Fibroblast of lung (primary cell): ENCODE results near the gene CRNN. TPM values are rescaled to one million over a fixed set of nuclear protein-coding genes. Genes with fewer than 3 reads are reported as not detected.

Experiments
- DNase-seq, 2 donors: peaks; one replicate each; pipeline versions ENCODE4 v3.0.0 to v3.0.0-alpha.2; 2010; ENCODE audit warnings: low read depth in 2 of 2
- H2AFZ ChIP-seq: 2 replicates; pipeline ENCODE4 v1.5.1; 2012; ENCODE audit warnings: low read length, control low read depth, inconsistent platforms
- H3K27ac ChIP-seq: 2 replicates; pipeline ENCODE4 v1.5.1; 2011; ENCODE audit warnings: low read length, control low read depth; ENCODE audit not compliant: insufficient read depth
- H3K27me3 ChIP-seq: 2 replicates; pipeline ENCODE4 v1.5.1; 2011; ENCODE audit warnings: mild to moderate bottlenecking, low read length; ENCODE audit not compliant: control insufficient read depth, insufficient read depth
- H3K36me3 ChIP-seq: 2 replicates; pipeline ENCODE4 v1.5.1; 2011; ENCODE audit warnings: low read length; ENCODE audit not compliant: control insufficient read depth, insufficient read depth
- H3K4me1 ChIP-seq: 2 replicates; pipeline ENCODE4 v1.5.1; 2011; ENCODE audit warnings: low read length; ENCODE audit not compliant: control insufficient read depth, insufficient read depth; ENCODE audit errors: extremely low read depth
- H3K4me2 ChIP-seq: 2 replicates; pipeline ENCODE4 v1.5.1; 2011; ENCODE audit warnings: low read length, control low read depth; ENCODE audit not compliant: insufficient read depth; ENCODE audit errors: extremely low read depth
- H3K4me3 ChIP-seq, 4 experiments: fragments of 200-600 bp in 1 of 4; sonication (generic) in 1 of 4; replicated peaks in 1 of 4; 2 replicates each; pipeline ENCODE4 v1.5.1; 2011 to 2016; ENCODE audit warnings: low read length in 4 of 4, low read depth in 3 of 4, mild to moderate bottlenecking in 3 of 4, control low read depth in 2 of 4, inconsistent platforms in 1 of 4, mixed read lengths in 1 of 4; ENCODE audit not compliant: insufficient read depth in 1 of 4; ENCODE audit errors: control extremely low read depth in 1 of 4
- H3K79me2 ChIP-seq: 2 replicates; pipeline ENCODE4 v1.5.1; 2012; ENCODE audit warnings: mild to moderate bottlenecking, low read length, inconsistent platforms; ENCODE audit not compliant: control insufficient read depth, insufficient read depth
- H3K9ac ChIP-seq: 2 replicates; pipeline ENCODE4 v1.5.1; 2011; ENCODE audit warnings: mild to moderate bottlenecking, low read length, control low read depth; ENCODE audit not compliant: insufficient read depth
- H3K9me3 ChIP-seq: 2 replicates; pipeline ENCODE4 v1.5.1; 2012; ENCODE audit warnings: low read depth, low read length; ENCODE audit not compliant: control insufficient read depth, insufficient read depth
- H4K20me1 ChIP-seq: 2 replicates; pipeline ENCODE4 v1.5.1; 2011; ENCODE audit warnings: low read length; ENCODE audit not compliant: control insufficient read depth, insufficient read depth; ENCODE audit errors: extremely low read depth
- CTCF ChIP-seq, 2 donors: IDR thresholded peaks in 1 of 2; conservative IDR thresholded peaks in 1 of 2; 1 replicate in 1 of 2; 2 replicates in 1 of 2; pipeline ENCODE4 v1.5.1; 2011 to 2012; ENCODE audit warnings: low read length in 2 of 2, control low read depth in 1 of 2, inconsistent platforms in 1 of 2, low read depth in 1 of 2, mild to moderate bottlenecking in 1 of 2
- EZH2 ChIP-seq: IDR thresholded peaks from 2 replicates; pipeline ENCODE4 v1.5.1; 2012; ENCODE audit warnings: low read length, control low read depth, mild to moderate bottlenecking; ENCODE audit errors: missing control alignments
- polyA plus RNA-seq, 2 donors: library from polyadenylated mRNA; depleted of rRNA in 1 of 2; stranded (reverse) in 1 of 2; unstranded in 1 of 2; fragments of >200 nt; gene quantifications; 2 replicates each; pipeline ENCODE4 v1.2.1, GENCODE V29; 2011 to 2012; ENCODE audit warnings: missing spikeins in 1 of 2
- total RNA-seq: library from RNA; depleted of rRNA; stranded (reverse); fragments of >200 nt; gene quantifications from 2 replicates; pipeline ENCODE4 v1.2.1, GENCODE V29; 2014

The CRNN gene
- total and polyA plus RNA-seq, 2 donors (not counting 1 experiment from before 2014, with no cell fraction given), result not detected

- H3K4me1 ChIP-seq, result no peaks in the 10 kb centered on the region
- H3K4me3 ChIP-seq, result no peak overlapping the region
- TF ChIP-seq CTCF (conservative IDR thresholded peaks at IDR 0.05 in 1 of 2, IDR thresholded peaks at IDR 0.05 in 1 of 2; ENCODE audit: low read depth in 1 of 2, low read length in 2 of 2) (no peak), EZH2 (no peak)
- H2AFZ ChIP-seq, result no peak overlapping the region
- H3K27me3 ChIP-seq, result no peaks in the 10 kb centered on the region
- no peak for DNase-seq
- no peak overlapping the region for H3K4me2 ChIP-seq
- H3K9ac ChIP-seq, result no peak overlapping the region
- H3K36me3 ChIP-seq, result no peaks in the 10 kb centered on the region
- no peaks in the 10 kb centered on the region for H3K9me3 ChIP-seq
- H4K20me1 ChIP-seq, result no peaks in the 10 kb centered on the region
- H3K79me2 ChIP-seq, result no peaks in the 10 kb centered on the region
- no peak overlapping the region for H3K27ac ChIP-seq
These were observed 1.3 kb downstream of the CRNN start for GRCh38 chr1:152412756-152413155.

GRCh38 chr1:152411134-152411533, 2.9 kb downstream of the CRNN start:
- no peaks in the 10 kb centered on the region for H3K9me3 ChIP-seq
- no peak for TF ChIP-seq EZH2
- no peak for TF ChIP-seq CTCF (conservative IDR thresholded peaks at IDR 0.05 in 1 of 2, IDR thresholded peaks at IDR 0.05 in 1 of 2; ENCODE audit: low read depth in 1 of 2, low read length in 2 of 2)
- H3K9ac ChIP-seq, result no peak overlapping the region
- H3K36me3 ChIP-seq, result no peaks in the 10 kb centered on the region
- no peak overlapping the region for H3K4me2 ChIP-seq
- H3K27me3 ChIP-seq, result no peaks in the 10 kb centered on the region
- H3K79me2 ChIP-seq, result no peaks in the 10 kb centered on the region
- no peak overlapping the region for H3K4me3 ChIP-seq
- H4K20me1 ChIP-seq, result no peaks in the 10 kb centered on the region
- H3K4me1 ChIP-seq, result no peaks in the 10 kb centered on the region
- no peak overlapping the region for H2AFZ ChIP-seq
- DNase-seq, result no peak
- H3K27ac ChIP-seq, result no peak overlapping the region

- H3K9ac ChIP-seq, result no peak overlapping the region
- no peaks in the 10 kb centered on the region for H3K36me3 ChIP-seq
- no peaks in the 10 kb centered on the region for H3K9me3 ChIP-seq
- peak in 1 of 2 donors; percentile 36 for DNase-seq
- H3K79me2 ChIP-seq, result no peaks in the 10 kb centered on the region
- H3K27ac ChIP-seq, result no peak overlapping the region
- H2AFZ ChIP-seq, result no peak overlapping the region
- H3K4me3 ChIP-seq, result no peak overlapping the region
- TF ChIP-seq CTCF (conservative IDR thresholded peaks at IDR 0.05 in 1 of 2, IDR thresholded peaks at IDR 0.05 in 1 of 2; ENCODE audit: low read depth in 1 of 2, low read length in 2 of 2) (no peak), EZH2 (no peak)
- no peaks in the 10 kb centered on the region for H3K4me1 ChIP-seq
- no peaks in the 10 kb centered on the region for H4K20me1 ChIP-seq
- H3K4me2 ChIP-seq, result no peak overlapping the region
- H3K27me3 ChIP-seq, result no peaks in the 10 kb centered on the region
These were observed 3.5 kb downstream of the CRNN start for GRCh38 chr1:152410599-152410998.
